Osteocyte (in vitro differentiated cells): ENCODE results near the gene UROC1. TPM values are rescaled to one million over a fixed set of nuclear protein-coding genes. Genes with fewer than 3 reads are reported as not detected.

Source experiments
- DNase-seq: peaks from one replicate; pipeline ENCODE4 v3.0.0; 2021; ENCODE audit warnings: mixed read lengths; ENCODE audit not compliant: unreplicated experiment; ENCODE audit errors: extremely low spot score
- H3K27ac Mint-ChIP-seq: one replicate; pipeline ENCODE4 v1.8.0; 2021; ENCODE audit warnings: mild to moderate bottlenecking, mixed read lengths; ENCODE audit not compliant: unreplicated experiment
- H3K27me3 Mint-ChIP-seq: one replicate; pipeline ENCODE4 v1.8.0; 2021; ENCODE audit warnings: mixed read lengths; ENCODE audit not compliant: unreplicated experiment
- H3K36me3 Mint-ChIP-seq: one replicate; pipeline ENCODE4 v1.8.0; 2021; ENCODE audit warnings: mixed read lengths; ENCODE audit not compliant: unreplicated experiment
- H3K4me1 Mint-ChIP-seq: one replicate; pipeline ENCODE4 v1.8.0; 2021; ENCODE audit warnings: mixed read lengths; ENCODE audit not compliant: unreplicated experiment
- H3K4me3 Mint-ChIP-seq: one replicate; pipeline ENCODE4 v1.8.0; 2021; ENCODE audit warnings: mild to moderate bottlenecking, moderate library complexity, mixed read lengths; ENCODE audit not compliant: unreplicated experiment
- H3K9me3 Mint-ChIP-seq: one replicate; pipeline ENCODE4 v1.8.0; 2021; ENCODE audit warnings: mixed read lengths; ENCODE audit not compliant: unreplicated experiment
- CTCF ChIP-seq: fragments of 200-600 bp; sonication (generic); IDR thresholded peaks from 2 replicates; pipeline ENCODE4 v1.5.0; 2021; ENCODE audit warnings: antibody characterized with exemption, mild to moderate bottlenecking, moderate library complexity
- total RNA-seq: library from RNA; stranded (reverse); gene quantifications from 2 replicates; pipeline ENCODE4 v1.2.1, GENCODE V29; 2021

The UROC1 gene
- total RNA-seq, 1 donor from 2014 or later, result not detected

- Mint-ChIP-seq H3K36me3 (no peaks in the 10 kb centered on the region), H3K27me3 (no peaks in the 10 kb centered on the region), H3K4me1 (peaks cover 16% of the 10 kb centered on the region), H3K27ac (no peak overlapping the region), H3K9me3 (no peaks in the 10 kb centered on the region), H3K4me3 (no peak overlapping the region)
- no peak for DNase-seq
- no peak for TF ChIP-seq CTCF
Measured at GRCh38 chr3:126481808-126482502, 35.6 kb downstream of the UROC1 start.

- TF ChIP-seq CTCF, result no peak
- Mint-ChIP-seq H3K4me3 (no peak overlapping the region), H3K4me1 (peaks cover 14% of the 10 kb centered on the region), H3K27ac (no peak overlapping the region), H3K9me3 (no peaks in the 10 kb centered on the region), H3K36me3 (no peaks in the 10 kb centered on the region), H3K27me3 (no peaks in the 10 kb centered on the region)
- DNase-seq, result no peak
Measured at GRCh38 chr3:126480861-126481260, 36.7 kb downstream of the UROC1 start.

DNA sequence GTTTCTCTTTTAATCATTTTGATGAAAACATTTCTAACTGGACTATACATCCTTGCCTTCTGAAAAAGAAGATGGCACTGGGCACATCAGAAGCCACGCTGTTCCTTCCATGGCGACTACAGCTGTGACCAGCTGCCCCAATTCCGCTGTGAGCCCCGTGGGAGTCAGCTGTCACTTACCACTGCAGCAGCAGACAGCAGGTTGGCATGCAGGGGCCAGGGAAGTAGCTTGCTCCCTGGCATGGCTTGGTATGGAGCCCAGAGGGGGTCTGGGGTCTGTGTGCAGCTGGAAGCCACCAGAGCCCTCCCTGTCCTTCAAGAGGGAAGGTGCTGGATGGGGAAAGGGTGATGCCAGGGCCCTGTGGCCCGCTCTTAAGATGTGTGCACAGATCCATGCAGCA lies 37.4 kb downstream of the UROC1 start:
- no peaks in the 10 kb centered on the region for H3K27me3 Mint-ChIP-seq
- H3K4me1 Mint-ChIP-seq, result peaks cover 14% of the 10 kb centered on the region
- TF ChIP-seq CTCF, result no peak
- no peak overlapping the region for H3K4me3 Mint-ChIP-seq
- DNase-seq, result no peak
- H3K27ac Mint-ChIP-seq, result no peak overlapping the region
- H3K36me3 Mint-ChIP-seq, result no peaks in the 10 kb centered on the region
- H3K9me3 Mint-ChIP-seq, result no peaks in the 10 kb centered on the region

- TF ChIP-seq CTCF, result no peak
- H3K36me3 Mint-ChIP-seq, result no peaks in the 10 kb centered on the region
- no peak overlapping the region for H3K4me3 Mint-ChIP-seq
- no peaks in the 10 kb centered on the region for H3K27me3 Mint-ChIP-seq
- no peak for DNase-seq
- H3K9me3 Mint-ChIP-seq, result no peaks in the 10 kb centered on the region
- H3K27ac Mint-ChIP-seq, result no peak overlapping the region
- H3K4me1 Mint-ChIP-seq, result peaks cover 15% of the 10 kb centered on the region
Measured at GRCh38 chr3:126479642-126480041, 37.9 kb downstream of the UROC1 start.

DNA sequence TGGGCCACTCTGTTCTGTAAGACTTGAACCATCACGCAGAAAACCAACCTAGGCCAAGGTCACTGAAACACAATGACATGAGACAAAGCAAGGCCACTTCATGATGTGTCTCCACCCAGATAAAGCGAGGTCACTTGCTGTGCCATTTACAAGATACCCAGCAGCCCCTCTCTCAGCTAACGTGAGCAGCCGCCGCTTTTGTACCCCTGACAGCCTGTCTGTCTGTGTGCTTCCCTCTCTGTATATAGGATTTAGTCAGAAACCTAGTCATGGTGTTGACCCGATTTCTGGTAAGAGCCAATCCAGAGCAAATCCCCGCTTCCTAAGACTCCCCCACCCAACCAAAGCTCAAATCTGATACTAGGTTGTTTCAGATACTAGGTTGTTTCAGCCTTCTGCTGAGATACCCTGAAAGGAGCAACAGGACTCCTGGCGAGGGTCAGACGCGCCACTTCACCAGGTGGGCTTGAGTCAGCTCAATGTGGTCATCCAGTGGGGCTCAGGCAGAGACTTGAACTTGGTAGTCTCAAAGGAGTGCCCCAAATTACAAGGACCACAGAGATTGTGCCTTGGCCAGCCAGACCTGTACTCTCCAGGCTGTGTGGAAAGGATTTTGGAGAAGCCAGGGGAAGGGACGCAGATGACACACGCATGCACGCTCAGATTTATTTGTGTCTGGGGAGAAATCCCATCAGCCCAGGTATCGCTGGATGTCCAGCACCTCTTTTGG lies 38.8 kb downstream of the UROC1 start:
- H3K27me3 Mint-ChIP-seq, result no peaks in the 10 kb centered on the region
- no peak for DNase-seq
- H3K9me3 Mint-ChIP-seq, result no peaks in the 10 kb centered on the region
- no peak overlapping the region for H3K27ac Mint-ChIP-seq
- no peak overlapping the region for H3K4me3 Mint-ChIP-seq
- H3K4me1 Mint-ChIP-seq, result peaks cover 24% of the 10 kb centered on the region
- no peaks in the 10 kb centered on the region for H3K36me3 Mint-ChIP-seq
- TF ChIP-seq CTCF, result no peak
